PC-3 (cell line): ENCODE data around the gene EPO.

Experiments
- EZH2 ChIP-seq: fragments of 300-600 bp; sonication (generic); IDR thresholded peaks from one replicate; pipeline ENCODE4 v1.6.1; 2017; ENCODE audit warnings: antibody characterized with exemption, mild to moderate bottlenecking, low read length; ENCODE audit not compliant: unreplicated experiment
- EZH2phosphoT487 ChIP-seq: fragments of 300-600 bp; sonication (generic); IDR thresholded peaks from 2 replicates; pipeline ENCODE4 v1.6.1; 2018; ENCODE audit warnings: mild to moderate bottlenecking, antibody characterized with exemption, low read length, borderline replicate concordance
- TF ChIP-seq, protein P1 (sequence below): fragments of 300-600 bp; sonication (generic); conservative IDR thresholded peaks from 2 replicates; pipeline ENCODE4 v1.5.1; 2017; ENCODE audit warnings: antibody characterized with exemption, low read depth, mild to moderate bottlenecking, low read length

DNA sequence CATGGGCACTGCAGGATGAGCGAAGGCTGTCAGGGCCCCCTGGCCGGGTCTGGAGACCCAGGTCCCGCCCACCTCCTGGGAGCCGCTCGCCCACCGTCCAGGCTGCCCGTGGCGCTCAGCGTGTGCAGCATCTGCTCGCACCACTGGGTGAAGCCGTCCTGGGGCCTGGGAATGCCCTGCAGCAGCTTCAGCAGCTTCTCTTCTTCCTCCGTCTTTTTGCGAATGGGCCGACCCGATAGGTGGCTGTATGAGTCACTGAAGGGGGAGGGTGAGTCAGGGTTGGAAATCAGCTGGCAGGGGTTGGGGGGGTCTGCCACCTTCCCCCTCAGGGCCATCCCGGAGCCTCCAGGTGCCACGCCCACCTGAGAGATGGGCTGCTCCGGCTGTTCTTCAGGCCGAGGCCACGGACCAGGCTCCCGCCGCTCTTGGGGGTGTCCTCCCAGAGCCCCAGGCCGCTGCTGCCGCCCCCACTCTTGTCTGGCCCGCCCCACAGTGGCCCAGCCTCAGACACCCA, 38.0 kb upstream of the EPO start:
- TF ChIP-seq EZH2phosphoT487 (no peak), EZH2 (no peak)
- TF ChIP-seq, protein P1, sequence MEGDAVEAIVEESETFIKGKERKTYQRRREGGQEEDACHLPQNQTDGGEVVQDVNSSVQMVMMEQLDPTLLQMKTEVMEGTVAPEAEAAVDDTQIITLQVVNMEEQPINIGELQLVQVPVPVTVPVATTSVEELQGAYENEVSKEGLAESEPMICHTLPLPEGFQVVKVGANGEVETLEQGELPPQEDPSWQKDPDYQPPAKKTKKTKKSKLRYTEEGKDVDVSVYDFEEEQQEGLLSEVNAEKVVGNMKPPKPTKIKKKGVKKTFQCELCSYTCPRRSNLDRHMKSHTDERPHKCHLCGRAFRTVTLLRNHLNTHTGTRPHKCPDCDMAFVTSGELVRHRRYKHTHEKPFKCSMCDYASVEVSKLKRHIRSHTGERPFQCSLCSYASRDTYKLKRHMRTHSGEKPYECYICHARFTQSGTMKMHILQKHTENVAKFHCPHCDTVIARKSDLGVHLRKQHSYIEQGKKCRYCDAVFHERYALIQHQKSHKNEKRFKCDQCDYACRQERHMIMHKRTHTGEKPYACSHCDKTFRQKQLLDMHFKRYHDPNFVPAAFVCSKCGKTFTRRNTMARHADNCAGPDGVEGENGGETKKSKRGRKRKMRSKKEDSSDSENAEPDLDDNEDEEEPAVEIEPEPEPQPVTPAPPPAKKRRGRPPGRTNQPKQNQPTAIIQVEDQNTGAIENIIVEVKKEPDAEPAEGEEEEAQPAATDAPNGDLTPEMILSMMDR, result no peak
